A549 (cell line): ENCODE results near the gene ARHGAP44. TPM values are rescaled to one million over a fixed set of nuclear protein-coding genes. Genes with fewer than 3 reads are reported as not detected.

ENCODE experiments used
- ATAC-seq, 2 experiments: fragments of 200-7000 bp in 1 of 2; fragments of >200 bp in 1 of 2; cut with Nextera tagmentation in 1 of 2; cut with Tn5 transposase in 1 of 2; 3 replicates each; pipeline versions ENCODE4 v1.8.0 to v1.9.1; 2018 to 2020; ENCODE audit warnings: mild to moderate bottlenecking in 1 of 2, moderate library complexity in 1 of 2
- CTCF ChIA-PET: fragments of 300-600 bp; sonication (Branson Sonifier 250); formaldehyde crosslinking; extraction: SDS; loops from one replicate; lab custom pipeline; 2021; ENCODE audit warnings: antibody characterized with exemption, inconsistent platforms; lab: Yijun Ruan, JAX
- POLR2A ChIA-PET: fragments of 350-600 bp; formaldehyde crosslinking; extraction: SDS; loops from one replicate; lab custom pipeline; 2021; ENCODE audit warnings: antibody characterized with exemption, inconsistent platforms; lab: Yijun Ruan, JAX
- DNase-seq, 2 experiments: peaks; one replicate each; pipeline versions ENCODE4 v3.0.0 to v3.0.0-alpha.2; 2011 to 2016; ENCODE audit warnings: low read depth in 1 of 2, low spot score in 1 of 2
- FAIRE-seq: peaks from 2 replicates; lab custom pipeline; 2011; peaks lifted over from hg19 to GRCh38; lab: Jason Lieb, UNC
- H3K27ac ChIP-seq, 2 experiments: fragments of >200 bp; sonication (Bioruptor Twin); formaldehyde crosslinking; 3 replicates each; pipeline ENCODE4 v1.5.1; 2016 to 2017
- H3K4me1 ChIP-seq: fragments of >200 bp; sonication (Bioruptor Twin); formaldehyde crosslinking; 3 replicates; pipeline ENCODE4 v1.6.1; 2016
- H3K4me2 ChIP-seq: fragments of >200 bp; sonication (Bioruptor Twin); formaldehyde crosslinking; 3 replicates; pipeline ENCODE4 v1.6.1; 2016
- H3K4me3 ChIP-seq: fragments of >200 bp; sonication (Bioruptor Twin); formaldehyde crosslinking; 3 replicates; pipeline ENCODE4 v1.5.1; 2016
- H3K9me3 ChIP-seq: fragments of >200 bp; sonication (Bioruptor Twin); formaldehyde crosslinking; 3 replicates; pipeline ENCODE4 v1.6.1; 2016
- EHF ChIP-seq: fragments of 250-450 bp; sonication (Bioruptor Pico); IDR thresholded peaks from 2 replicates; pipeline ENCODE4 v1.5.0; 2020; ENCODE audit warnings: mild to moderate bottlenecking
- EHMT2 ChIP-seq: fragments of 200-600 bp; sonication (generic); IDR thresholded peaks from 2 replicates; pipeline ENCODE4 v1.6.1; 2016; ENCODE audit warnings: antibody characterized with exemption, low read depth, mild to moderate bottlenecking, moderate library complexity
- FOXS1 ChIP-seq: fragments of 250-450 bp; sonication (Bioruptor Pico); IDR thresholded peaks from 2 replicates; pipeline ENCODE4 v1.5.0; 2020; ENCODE audit warnings: mild to moderate bottlenecking, moderate library complexity
- HOXB5 ChIP-seq: fragments of 250-450 bp; sonication (Bioruptor Pico); IDR thresholded peaks from 2 replicates; pipeline ENCODE4 v1.5.0; 2020; ENCODE audit warnings: mild to moderate bottlenecking, moderate library complexity
- JUNB ChIP-seq: fragments of >200 bp; sonication (Bioruptor Twin); formaldehyde crosslinking; IDR thresholded peaks from 2 replicates; pipeline ENCODE4 v1.6.1; 2016
- KDM1A ChIP-seq: fragments of 200-600 bp; sonication (generic); IDR thresholded peaks from 2 replicates; pipeline ENCODE4 v1.6.1; 2016; ENCODE audit warnings: low read depth, mild to moderate bottlenecking
- KDM5A ChIP-seq: fragments of 200-600 bp; sonication (generic); IDR thresholded peaks from 2 replicates; pipeline ENCODE4 v1.6.1; 2016; ENCODE audit warnings: antibody characterized with exemption, mild to moderate bottlenecking
- MYC ChIP-seq: IDR thresholded peaks from 2 replicates; pipeline ENCODE4 v1.6.1; 2012; ENCODE audit warnings: mild to moderate bottlenecking, inconsistent platforms, low read length, improper control_type of control experiment, borderline replicate concordance
- NR3C1 ChIP-seq: fragments of >200 bp; sonication (Bioruptor Twin); formaldehyde crosslinking; IDR thresholded peaks from 3 replicates; pipeline ENCODE4 v1.6.1; 2017
- RARB ChIP-seq: fragments of 250-450 bp; sonication (Bioruptor Pico); IDR thresholded peaks from 2 replicates; pipeline ENCODE4 v1.8.0; 2021; ENCODE audit warnings: mild to moderate bottlenecking, moderate library complexity
- RNF2 ChIP-seq: fragments of 200-600 bp; sonication (generic); IDR thresholded peaks from 2 replicates; pipeline ENCODE4 v1.6.1; 2016; ENCODE audit warnings: low read depth, mild to moderate bottlenecking, antibody characterized with exemption, moderate library complexity, borderline replicate concordance
- SREBF2 ChIP-seq: fragments of 450-650 bp; IDR thresholded peaks from 2 replicates; pipeline ENCODE4 v1.6.1; 2014; ENCODE audit warnings: mild to moderate bottlenecking, moderate library complexity
- TFCP2L1 ChIP-seq: fragments of 250-450 bp; sonication (Bioruptor Pico); IDR thresholded peaks from 2 replicates; pipeline ENCODE4 v1.5.0; 2021; ENCODE audit warnings: mild to moderate bottlenecking
- WGBS: methylation state at CpG from one replicate; pipeline ENCODE4 v1.1.6; 2017; ENCODE audit errors: missing lambda C conversion rate; 5-methylcytosine and 5-hydroxymethylcytosine counted together
- polyA plus RNA-seq, 4 experiments: library from polyadenylated mRNA; depleted of rRNA in 3 of 4; stranded (reverse); fragments of >200 nt; fragmentation: RNase III in 1 of 4; extraction: RNeasy Plus Mini Kit Qiagen cat#74134 plus additional on column Dnase treatment in 1 of 4; gene quantifications; 2 replicates in 3 of 4; 3 replicates in 1 of 4; pipeline ENCODE4 v1.2.3, GENCODE V29; 2011 to 2017
- small RNA-seq, 6 experiments: library from RNA; depleted of rRNA; stranded (forward); fragments of <200 nt; gene quantifications; one replicate each; pipeline ENCODE3, GENCODE V24; 2012
- TF ChIP-seq, protein P1 (sequence below): IDR thresholded peaks from 2 replicates; pipeline ENCODE4 v1.6.1; 2012; ENCODE audit warnings: low read depth, borderline replicate concordance
- TF ChIP-seq, protein P2 (sequence below): IDR thresholded peaks from 2 replicates; pipeline ENCODE4 v1.6.1; 2012
- TF ChIP-seq, protein P3 (sequence below): fragments of 200-600 bp; sonication (generic); IDR thresholded peaks from 2 replicates; pipeline ENCODE4 v1.6.1; 2016; ENCODE audit warnings: antibody characterized with exemption, mild to moderate bottlenecking, moderate library complexity
- TF ChIP-seq, protein P4 (sequence below): fragments of 450-650 bp; IDR thresholded peaks from 2 replicates; pipeline ENCODE4 v1.6.1; 2014; ENCODE audit warnings: antibody characterized with exemption

The ARHGAP44 gene
- polyA plus RNA-seq, 2 of the 4 experiments (the other 2 are of a cell fraction): 4.1 to 4.2 TPM

DNA sequence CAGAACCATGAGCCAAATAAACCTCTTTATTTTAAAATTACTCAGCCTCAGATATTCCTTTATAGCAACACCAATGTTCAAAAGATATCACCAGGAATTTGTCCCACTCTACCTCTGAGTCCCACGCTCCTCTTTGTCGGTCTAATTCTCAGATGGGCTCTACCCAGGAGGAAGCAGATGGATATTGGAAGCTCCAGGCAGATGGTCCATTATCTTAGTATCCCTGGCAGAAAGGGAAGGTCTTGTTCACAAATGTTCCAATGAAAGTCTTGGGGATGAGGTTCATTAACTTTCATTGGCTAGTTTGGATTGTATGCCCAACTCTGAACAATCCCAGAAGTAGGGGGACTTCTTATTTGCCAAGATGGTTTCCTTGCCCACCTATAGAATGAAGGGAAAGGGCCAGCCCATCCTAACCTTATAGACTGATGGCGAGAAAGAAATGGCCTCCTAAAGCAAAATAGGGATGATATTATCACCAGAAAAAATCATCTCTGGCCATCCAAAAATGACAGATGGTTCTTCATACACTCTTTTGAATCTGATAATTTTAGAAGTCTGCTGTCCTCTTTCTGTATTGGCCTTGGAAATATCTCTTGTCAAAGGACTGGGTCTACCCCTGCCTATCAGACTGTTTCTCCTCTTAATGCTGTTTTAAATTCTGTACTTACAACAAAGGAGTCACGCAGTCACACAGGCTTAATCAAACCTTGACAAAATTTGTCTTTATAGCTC is 249.8 kb downstream of the ARHGAP44 start:
- peaks cover 21% of the 10 kb centered on the region; the same call in 1 of the 3 replicates for H3K9me3 ChIP-seq
- no peaks in the 10 kb centered on the region for H3K4me1 ChIP-seq
- H3K27ac ChIP-seq: no peak overlapping the region
- no peak for TF ChIP-seq RNF2
- no peak for TF ChIP-seq KDM1A
- no peak for TF ChIP-seq NR3C1
- TF ChIP-seq EHF: no peak
- no peak for TF ChIP-seq EHMT2
- no peak for TF ChIP-seq JUNB
- no peak for TF ChIP-seq KDM5A
- TF ChIP-seq FOXS1 (CRISPR knock-in tag): no peak
- TF ChIP-seq SREBF2: no peak
- TF ChIP-seq, protein P1, sequence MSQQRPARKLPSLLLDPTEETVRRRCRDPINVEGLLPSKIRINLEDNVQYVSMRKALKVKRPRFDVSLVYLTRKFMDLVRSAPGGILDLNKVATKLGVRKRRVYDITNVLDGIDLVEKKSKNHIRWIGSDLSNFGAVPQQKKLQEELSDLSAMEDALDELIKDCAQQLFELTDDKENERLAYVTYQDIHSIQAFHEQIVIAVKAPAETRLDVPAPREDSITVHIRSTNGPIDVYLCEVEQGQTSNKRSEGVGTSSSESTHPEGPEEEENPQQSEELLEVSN: no peak
- TF ChIP-seq, protein P2, sequence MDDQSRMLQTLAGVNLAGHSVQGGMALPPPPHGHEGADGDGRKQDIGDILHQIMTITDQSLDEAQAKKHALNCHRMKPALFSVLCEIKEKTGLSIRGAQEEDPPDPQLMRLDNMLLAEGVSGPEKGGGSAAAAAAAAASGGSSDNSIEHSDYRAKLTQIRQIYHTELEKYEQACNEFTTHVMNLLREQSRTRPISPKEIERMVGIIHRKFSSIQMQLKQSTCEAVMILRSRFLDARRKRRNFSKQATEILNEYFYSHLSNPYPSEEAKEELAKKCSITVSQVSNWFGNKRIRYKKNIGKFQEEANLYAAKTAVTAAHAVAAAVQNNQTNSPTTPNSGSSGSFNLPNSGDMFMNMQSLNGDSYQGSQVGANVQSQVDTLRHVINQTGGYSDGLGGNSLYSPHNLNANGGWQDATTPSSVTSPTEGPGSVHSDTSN: no peak
- TF ChIP-seq HOXB5 (CRISPR knock-in tag): no peak
- no peak for TF ChIP-seq TFCP2L1 (CRISPR knock-in tag)
- TF ChIP-seq, protein P3, sequence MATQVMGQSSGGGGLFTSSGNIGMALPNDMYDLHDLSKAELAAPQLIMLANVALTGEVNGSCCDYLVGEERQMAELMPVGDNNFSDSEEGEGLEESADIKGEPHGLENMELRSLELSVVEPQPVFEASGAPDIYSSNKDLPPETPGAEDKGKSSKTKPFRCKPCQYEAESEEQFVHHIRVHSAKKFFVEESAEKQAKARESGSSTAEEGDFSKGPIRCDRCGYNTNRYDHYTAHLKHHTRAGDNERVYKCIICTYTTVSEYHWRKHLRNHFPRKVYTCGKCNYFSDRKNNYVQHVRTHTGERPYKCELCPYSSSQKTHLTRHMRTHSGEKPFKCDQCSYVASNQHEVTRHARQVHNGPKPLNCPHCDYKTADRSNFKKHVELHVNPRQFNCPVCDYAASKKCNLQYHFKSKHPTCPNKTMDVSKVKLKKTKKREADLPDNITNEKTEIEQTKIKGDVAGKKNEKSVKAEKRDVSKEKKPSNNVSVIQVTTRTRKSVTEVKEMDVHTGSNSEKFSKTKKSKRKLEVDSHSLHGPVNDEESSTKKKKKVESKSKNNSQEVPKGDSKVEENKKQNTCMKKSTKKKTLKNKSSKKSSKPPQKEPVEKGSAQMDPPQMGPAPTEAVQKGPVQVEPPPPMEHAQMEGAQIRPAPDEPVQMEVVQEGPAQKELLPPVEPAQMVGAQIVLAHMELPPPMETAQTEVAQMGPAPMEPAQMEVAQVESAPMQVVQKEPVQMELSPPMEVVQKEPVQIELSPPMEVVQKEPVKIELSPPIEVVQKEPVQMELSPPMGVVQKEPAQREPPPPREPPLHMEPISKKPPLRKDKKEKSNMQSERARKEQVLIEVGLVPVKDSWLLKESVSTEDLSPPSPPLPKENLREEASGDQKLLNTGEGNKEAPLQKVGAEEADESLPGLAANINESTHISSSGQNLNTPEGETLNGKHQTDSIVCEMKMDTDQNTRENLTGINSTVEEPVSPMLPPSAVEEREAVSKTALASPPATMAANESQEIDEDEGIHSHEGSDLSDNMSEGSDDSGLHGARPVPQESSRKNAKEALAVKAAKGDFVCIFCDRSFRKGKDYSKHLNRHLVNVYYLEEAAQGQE: no peak
- no peak for TF ChIP-seq MYC
- TF ChIP-seq, protein P4, sequence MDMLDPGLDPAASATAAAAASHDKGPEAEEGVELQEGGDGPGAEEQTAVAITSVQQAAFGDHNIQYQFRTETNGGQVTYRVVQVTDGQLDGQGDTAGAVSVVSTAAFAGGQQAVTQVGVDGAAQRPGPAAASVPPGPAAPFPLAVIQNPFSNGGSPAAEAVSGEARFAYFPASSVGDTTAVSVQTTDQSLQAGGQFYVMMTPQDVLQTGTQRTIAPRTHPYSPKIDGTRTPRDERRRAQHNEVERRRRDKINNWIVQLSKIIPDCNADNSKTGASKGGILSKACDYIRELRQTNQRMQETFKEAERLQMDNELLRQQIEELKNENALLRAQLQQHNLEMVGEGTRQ: no peak
- no peak for TF ChIP-seq RARB (CRISPR knock-in tag)
- FAIRE-seq (no peak), DNase-seq (no peak), ATAC-seq (no peak)
- H3K4me3 ChIP-seq: no peak overlapping the region
- no peak overlapping the region for H3K4me2 ChIP-seq
- ChIA-PET POLR2A (no interaction called here), CTCF (interaction anchor here (1.1 to 6.7 kb wide), 2 partner anchors 9 to 12 kb away, joined by 4 to 85 read pairs; no protein-coding TSS in a partner anchor)
- WGBS: 2% methylated on average over 4 of the region's 4 CpGs

Small RNAs within 50 kb of the gene (small RNA-seq; reads per million reads assigned to genes)
- gene MIR1269B: 0 reads per million in 6 experiments

Other genes starting within 250 kb of the ARHGAP44 start
- gene MYOCD, start 123.6 kb upstream of the ARHGAP44 start, polyA plus RNA-seq (2011; rRNA removed): 8.6 and 12.4 TPM in 2 replicates
- gene MYOCD, start 123.6 kb upstream of the ARHGAP44 start, polyA plus RNA-seq (2017; fragmentation: RNase III; extraction: RNeasy Plus Mini Kit Qiagen cat#74134 plus additional on column Dnase treatment): 7.1 to 14.2 TPM (median 12.5 TPM) in 3 replicates
- 97.9 and 103 TPM in 2 replicates for gene ELAC2, start 228.5 kb downstream of the ARHGAP44 start, polyA plus RNA-seq (2011; rRNA removed)
- gene ELAC2, start 228.5 kb downstream of the ARHGAP44 start, polyA plus RNA-seq (2017; fragmentation: RNase III; extraction: RNeasy Plus Mini Kit Qiagen cat#74134 plus additional on column Dnase treatment): 106 to 114 TPM (median 109 TPM) in 3 replicates